Smooth muscle cell of bladder (primary cell): ENCODE data around the gene UNC80. TPM values are rescaled to one million over a fixed set of nuclear protein-coding genes. Genes with fewer than 3 reads are reported as not detected.

ENCODE experiments used
- total RNA-seq: library from RNA; depleted of rRNA; stranded (reverse); fragments of >200 nt; gene quantifications from 2 replicates; pipeline ENCODE4 v1.2.3, GENCODE V29; 2014

The UNC80 gene
- total RNA-seq, result not detected in 2 replicates

GRCh38 chr2:209771474-209772289 lies at the start of gene UNC80:
Gene UNC80 (plus strand): TSS chr2:209771832. CDS start chr2:209772073, 241 bp downstream.

GRCh38 chr2:210002158-210003157 lies 230.8 kb downstream of the UNC80 start, which contains the start of gene RPE:
Gene RPE (plus strand): TSS chr2:210002638. CDS start chr2:210002662, 24 bp downstream.

Other genes starting within 250 kb of the UNC80 start
- 58.5 and 74.8 TPM in 2 replicates for gene RPE, start 230.8 kb downstream of the UNC80 start, total RNA-seq